GM23338 (cell line): ENCODE results near the gene PHACTR1. TPM values are rescaled to one million over a fixed set of nuclear protein-coding genes. Genes with fewer than 3 reads are reported as not detected.

Experiments
- ATAC-seq: fragments of 200-7000 bp; cut with Tn5 transposase; 3 replicates; pipeline ENCODE4 v1.9.1; 2020
- DNase-seq: peaks from one replicate; pipeline ENCODE4 v3.0.0-alpha.2; 2015; ENCODE audit warnings: low spot score
- H2AFZ ChIP-seq: fragments of 200-600 bp; sonication (generic); 2 replicates; pipeline ENCODE4 v1.8.0; 2016; ENCODE audit warnings: antibody characterized with exemption, mild to moderate bottlenecking, moderate library complexity
- H3F3A ChIP-seq: fragments of 200-600 bp; sonication (generic); replicated peaks from 2 replicates; pipeline ENCODE4 v1.8.0; 2017; ENCODE audit warnings: antibody characterized with exemption, mixed run types, low read depth
- H3K27ac ChIP-seq: fragments of 200-600 bp; sonication (generic); 2 replicates; pipeline ENCODE4 v1.6.1; 2016; ENCODE audit warnings: low read depth
- H3K27me3 ChIP-seq: fragments of 200-600 bp; sonication (generic); 2 replicates; pipeline ENCODE4 v1.8.0; 2016; ENCODE audit warnings: mild to moderate bottlenecking, mixed run types, moderate library complexity; ENCODE audit not compliant: insufficient read depth
- H3K36me3 ChIP-seq: fragments of 200-600 bp; sonication (generic); 2 replicates; pipeline ENCODE4 v1.8.0; 2016; ENCODE audit warnings: mild to moderate bottlenecking; ENCODE audit not compliant: insufficient read depth
- H3K4me1 ChIP-seq: fragments of 200-600 bp; sonication (generic); 2 replicates; pipeline ENCODE4 v1.8.0; 2016; ENCODE audit warnings: mild to moderate bottlenecking, moderate library complexity; ENCODE audit not compliant: insufficient read depth
- H3K4me2 ChIP-seq: fragments of 200-600 bp; sonication (generic); 2 replicates; pipeline ENCODE4 v1.7.1; 2017; ENCODE audit warnings: mixed run types
- H3K4me3 ChIP-seq: fragments of 200-600 bp; sonication (generic); 2 replicates; pipeline ENCODE4 v1.6.1; 2016; ENCODE audit warnings: mixed run types
- H3K79me2 ChIP-seq: fragments of 200-600 bp; sonication (generic); replicated peaks from 2 replicates; pipeline ENCODE4 v1.8.0; 2017; ENCODE audit warnings: mild to moderate bottlenecking; ENCODE audit not compliant: insufficient read depth
- H3K9me2 ChIP-seq: fragments of 200-600 bp; sonication (generic); 2 replicates; pipeline ENCODE4 v1.8.0; 2017; ENCODE audit not compliant: insufficient read depth
- H4K20me1 ChIP-seq: fragments of 200-600 bp; sonication (generic); replicated peaks from 2 replicates; pipeline ENCODE4 v1.8.0; 2017; ENCODE audit warnings: mild to moderate bottlenecking; ENCODE audit not compliant: insufficient read depth
- H3K27ac Mint-ChIP-seq: 2 replicates; pipeline ENCODE4 v1.8.0; 2020; ENCODE audit warnings: inconsistent platforms, mild to moderate bottlenecking, moderate library complexity, mixed read lengths
- H3K27me3 Mint-ChIP-seq: 3 replicates; pipeline ENCODE4 v1.8.0; 2022; ENCODE audit warnings: low read depth, mild to moderate bottlenecking, moderate library complexity, mixed read lengths, inconsistent platforms; ENCODE audit not compliant: insufficient read depth, poor library complexity
- H3K36me3 Mint-ChIP-seq: 3 replicates; pipeline ENCODE4 v1.8.0; 2021; ENCODE audit warnings: low read depth, mild to moderate bottlenecking, inconsistent platforms, moderate library complexity, mixed read lengths
- H3K4me1 Mint-ChIP-seq: 3 replicates; pipeline ENCODE4 v1.8.0; 2020; ENCODE audit warnings: mild to moderate bottlenecking, inconsistent platforms, mixed read lengths
- H3K4me3 Mint-ChIP-seq: 3 replicates; pipeline ENCODE4 v1.8.0; 2021; ENCODE audit warnings: moderate library complexity, mild to moderate bottlenecking, inconsistent platforms, mixed read lengths
- H3K9me3 Mint-ChIP-seq: 3 replicates; pipeline ENCODE4 v1.8.0; 2020; ENCODE audit warnings: moderate library complexity, mild to moderate bottlenecking, inconsistent platforms, mixed read lengths
- CREB1 ChIP-seq: fragments of 250-450 bp; sonication (Bioruptor Pico); IDR thresholded peaks from 2 replicates; pipeline ENCODE4 v1.5.0; 2020; ENCODE audit warnings: low read depth, mild to moderate bottlenecking, moderate library complexity
- CTCF ChIP-seq, 2 experiments: fragments of 200-600 bp in 1 of 2; sonication (generic) in 1 of 2; conservative IDR thresholded peaks; 2 replicates each; pipeline versions ENCODE4 v1.5.1 to v1.6.1; 2016 to 2017; ENCODE audit warnings: antibody characterized with exemption in 2 of 2, low read depth in 2 of 2, mild to moderate bottlenecking in 2 of 2, moderate library complexity in 1 of 2
- ETS1 ChIP-seq: IDR thresholded peaks from 2 replicates; pipeline ENCODE4 v1.6.1; 2016; ENCODE audit warnings: antibody characterized with exemption
- REST ChIP-seq: IDR thresholded peaks from one replicate; pipeline ENCODE4 v1.6.1; 2018; ENCODE audit warnings: antibody characterized with exemption; ENCODE audit not compliant: unreplicated experiment
- STAT1 ChIP-seq: IDR thresholded peaks from one replicate; pipeline ENCODE4 v1.6.1; 2016; ENCODE audit warnings: antibody characterized with exemption; ENCODE audit not compliant: unreplicated experiment
- ZNF331 ChIP-seq: fragments of 250-450 bp; sonication (Bioruptor Pico); IDR thresholded peaks from 2 replicates; pipeline ENCODE4 v1.5.0; 2020; ENCODE audit warnings: low read depth, mild to moderate bottlenecking, moderate library complexity
- ZNF462 ChIP-seq: fragments of 250-450 bp; sonication (Bioruptor Pico); IDR thresholded peaks from 2 replicates; pipeline ENCODE4 v1.5.0; 2020; ENCODE audit warnings: mild to moderate bottlenecking, moderate library complexity
- polyA plus RNA-seq: library from polyadenylated mRNA; unstranded; fragments of >200 nt; fragmentation: Nextera tagmentation; extraction: Ambion mirVana; gene quantifications from 2 replicates; pipeline ENCODE4 v1.2.1, GENCODE V29; 2016
- total RNA-seq: library from RNA; depleted of rRNA; stranded (reverse); fragments of >200 nt; shearing (Covaris generic); gene quantifications from 2 replicates; pipeline ENCODE4 v1.2.3, GENCODE V29; 2014

Gene PHACTR1
- total and polyA plus RNA-seq, 2 experiments from 2014 or later, result 5.9 to 19.3 TPM

GRCh38 chr6:12969966-12970365, 253.4 kb downstream of the PHACTR1 start:
- Histone ChIP-seq H3F3A (no peaks in the 10 kb centered on the region), H3K9me2 (no peaks in the 10 kb centered on the region), H3K4me3 (no peak overlapping the region), H3K36me3 (no peaks in the 10 kb centered on the region), H2AFZ (no peak overlapping the region), H3K27me3 (no peaks in the 10 kb centered on the region), H3K27ac (no peak overlapping the region), H3K79me2 (no peaks in the 10 kb centered on the region), H4K20me1 (no peaks in the 10 kb centered on the region), H3K4me2 (no peak overlapping the region), H3K4me1 (no peaks in the 10 kb centered on the region)
- Mint-ChIP-seq H3K4me1 (peaks cover 10% of the 10 kb centered on the region), H3K27me3 (peaks cover 6% of the 10 kb centered on the region), H3K36me3 (no peaks in the 10 kb centered on the region; the same call in 2 of the 3 replicates), H3K9me3 (no peaks in the 10 kb centered on the region), H3K4me3 (no peak overlapping the region), H3K27ac (no peak overlapping the region)
- TF ChIP-seq REST (no peak), ZNF331 (CRISPR knock-in tag) (no peak), STAT1 (no peak), CTCF (conservative IDR thresholded peaks at IDR 0.05; ENCODE audit: low read depth in 2 of 2) (no peak), ETS1 (no peak), ZNF462 (CRISPR knock-in tag) (no peak), CREB1 (CRISPR knock-in tag) (no peak)
- DNase-seq, result no peak
- ATAC-seq, result no peak
